CD4-positive, CD25-positive, alpha-beta regulatory T cell (primary cell): ENCODE measurements around the gene TRABD2B. TPM values are rescaled to one million over a fixed set of nuclear protein-coding genes. Genes with fewer than 3 reads are reported as not detected.

Experiments used
- ATAC-seq, 2 donors: fragments of 150-1000 bp; cut with Tn5 transposase; one replicate each; pipeline ENCODE4 v1.10.0; 2021; ENCODE audit warnings: low read depth in 2 of 2, moderate number of reproducible peaks in 2 of 2, moderate library complexity in 1 of 2
- DNase-seq, 3 donors: peaks; one replicate each; pipeline versions ENCODE4 v3.0.0 to v3.0.0-alpha.2; 2012 to 2022; ENCODE audit warnings: mixed read lengths in 1 of 3
- H3K27ac ChIP-seq: one replicate; pipeline ENCODE4 v1.7.0; 2013; ENCODE audit warnings: mild to moderate bottlenecking, low read length; ENCODE audit not compliant: insufficient read depth, poor library complexity, severe bottlenecking
- H3K27me3 ChIP-seq: one replicate; pipeline ENCODE4 v1.7.0; 2013; ENCODE audit warnings: low read length; ENCODE audit not compliant: control insufficient read depth, insufficient read depth
- H3K36me3 ChIP-seq: one replicate; pipeline ENCODE4 v1.7.0; 2013; ENCODE audit warnings: mild to moderate bottlenecking, low read length, moderate library complexity; ENCODE audit not compliant: control insufficient read depth, insufficient read depth
- H3K4me1 ChIP-seq: 2 replicates; pipeline ENCODE4 v1.7.0; 2013; ENCODE audit warnings: mild to moderate bottlenecking, low read length; ENCODE audit not compliant: insufficient read depth, control insufficient read depth, poor library complexity, severe bottlenecking
- H3K4me3 ChIP-seq: one replicate; pipeline ENCODE4 v1.7.0; 2013; ENCODE audit warnings: low read depth, mild to moderate bottlenecking, low read length, moderate library complexity
- H3K9me3 ChIP-seq, 2 experiments: 1 replicate in 1 of 2; 2 replicates in 1 of 2; pipeline ENCODE4 v1.7.0; 2013; ENCODE audit warnings: low read length in 2 of 2, mild to moderate bottlenecking in 1 of 2, moderate library complexity in 1 of 2; ENCODE audit not compliant: control insufficient read depth in 2 of 2
- H3K27ac Mint-ChIP-seq, 3 donors: one replicate each; pipeline ENCODE4 v1.8.0; 2020 to 2022; ENCODE audit warnings: mild to moderate bottlenecking in 3 of 3, mixed read lengths in 3 of 3, moderate library complexity in 2 of 3
- H3K27me3 Mint-ChIP-seq: one replicate; pipeline ENCODE4 v1.8.0; 2022; ENCODE audit warnings: mild to moderate bottlenecking, mixed read lengths
- H3K36me3 Mint-ChIP-seq: one replicate; pipeline ENCODE4 v1.8.0; 2020; ENCODE audit warnings: mixed read lengths
- H3K4me1 Mint-ChIP-seq, 4 donors: one replicate each; pipeline ENCODE4 v1.8.0; 2020 to 2022; ENCODE audit warnings: mixed read lengths in 4 of 4, mild to moderate bottlenecking in 1 of 4
- H3K4me3 Mint-ChIP-seq, 4 donors: one replicate each; pipeline ENCODE4 v1.8.0; 2020 to 2022; ENCODE audit warnings: mild to moderate bottlenecking in 4 of 4, mixed read lengths in 4 of 4, moderate library complexity in 3 of 4
- H3K9me3 Mint-ChIP-seq, 7 donors: one replicate each; pipeline ENCODE4 v1.8.0; 2020 to 2022; ENCODE audit warnings: mixed read lengths in 7 of 7, mild to moderate bottlenecking in 3 of 7, moderate library complexity in 2 of 7
- polyA plus RNA-seq, 4 donors: library from polyadenylated mRNA; unstranded; fragments of 300-500 nt; fragmentation: Illumina TruSeq; gene quantifications; one replicate each; pipeline ENCODE4 v1.2.3, GENCODE V29; 2021
- total RNA-seq: library from RNA; stranded (reverse); gene quantifications from one replicate; pipeline ENCODE4 v1.2.3, GENCODE V29; 2022

The TRABD2B gene
- total and polyA plus RNA-seq, 5 donors from 2014 or later, result not detected

GRCh38 chr1:48035371-48036141 lies 38.4 kb upstream of the TRABD2B start:
- H3K4me1 Mint-ChIP-seq, result no peaks in the 10 kb centered on the region
- no peaks in the 10 kb centered on the region for H3K36me3 Mint-ChIP-seq
- Histone ChIP-seq H3K9me3 (no peaks in the 10 kb centered on the region), H3K27ac (no peak overlapping the region), H3K4me1 (no peaks in the 10 kb centered on the region), H3K4me3 (no peak overlapping the region), H3K36me3 (no peaks in the 10 kb centered on the region), H3K27me3 (no peaks in the 10 kb centered on the region)
- DNase-seq (no peak), ATAC-seq (no peak)
- no peak overlapping the region for H3K4me3 Mint-ChIP-seq
- H3K27me3 Mint-ChIP-seq, result no peaks in the 10 kb centered on the region
- no peak overlapping the region for H3K27ac Mint-ChIP-seq
- no peaks in the 10 kb centered on the region for H3K9me3 Mint-ChIP-seq

GRCh38 chr1:48033495-48034045 lies 36.4 kb upstream of the TRABD2B start:
- H3K4me3 Mint-ChIP-seq, result no peak overlapping the region
- no peak for ATAC-seq
- no peaks in the 10 kb centered on the region for H3K4me1 Mint-ChIP-seq
- H3K36me3 Mint-ChIP-seq, result no peaks in the 10 kb centered on the region
- H3K27ac ChIP-seq, result no peak overlapping the region
- H3K36me3 ChIP-seq, result no peaks in the 10 kb centered on the region
- H3K4me3 ChIP-seq, result no peak overlapping the region
- H3K9me3 Mint-ChIP-seq, result peaks cover 0 to 1% (median 0%) of the 10 kb centered on the region in 7 donors
- no peak for DNase-seq
- no peaks in the 10 kb centered on the region for H3K4me1 ChIP-seq
- peaks cover 5% of the 10 kb centered on the region for H3K27me3 Mint-ChIP-seq
- H3K9me3 ChIP-seq, result no peaks in the 10 kb centered on the region
- no peak overlapping the region for H3K27ac Mint-ChIP-seq
- H3K27me3 ChIP-seq, result no peaks in the 10 kb centered on the region

DNA sequence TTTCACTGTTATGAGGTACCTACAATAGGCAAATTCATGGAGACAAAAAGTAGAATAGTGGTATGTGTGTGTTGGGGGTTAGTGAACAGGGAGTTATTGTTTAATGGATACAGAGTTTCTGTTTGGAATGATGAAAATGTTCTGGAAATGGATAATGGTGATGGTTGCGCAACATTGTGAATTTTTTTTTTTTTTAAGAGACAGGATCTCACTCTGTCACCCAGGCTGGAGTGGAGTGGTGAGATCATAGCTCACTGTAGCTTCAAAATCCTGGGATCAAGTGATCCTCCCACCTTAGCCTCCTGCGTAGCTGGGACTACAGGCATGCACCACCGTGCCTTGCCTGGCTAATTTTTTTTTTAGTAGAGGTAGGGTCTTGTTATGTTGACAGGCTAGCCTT lies 34.5 kb upstream of the TRABD2B start:
- DNase-seq, result no peak
- H3K27ac Mint-ChIP-seq, result no peak overlapping the region
- H3K4me1 ChIP-seq, result no peaks in the 10 kb centered on the region
- no peak overlapping the region for H3K4me3 Mint-ChIP-seq
- peaks cover 8% of the 10 kb centered on the region for H3K27me3 Mint-ChIP-seq
- H3K4me3 ChIP-seq, result no peak overlapping the region
- no peaks in the 10 kb centered on the region for H3K4me1 Mint-ChIP-seq
- H3K27me3 ChIP-seq, result no peaks in the 10 kb centered on the region
- no peaks in the 10 kb centered on the region for H3K36me3 Mint-ChIP-seq
- H3K9me3 ChIP-seq, result no peaks in the 10 kb centered on the region
- H3K36me3 ChIP-seq, result no peaks in the 10 kb centered on the region
- H3K9me3 Mint-ChIP-seq, result peaks cover 0 to 1% (median 0%) of the 10 kb centered on the region in 7 donors
- H3K27ac ChIP-seq, result no peak overlapping the region
- ATAC-seq, result no peak

DNA sequence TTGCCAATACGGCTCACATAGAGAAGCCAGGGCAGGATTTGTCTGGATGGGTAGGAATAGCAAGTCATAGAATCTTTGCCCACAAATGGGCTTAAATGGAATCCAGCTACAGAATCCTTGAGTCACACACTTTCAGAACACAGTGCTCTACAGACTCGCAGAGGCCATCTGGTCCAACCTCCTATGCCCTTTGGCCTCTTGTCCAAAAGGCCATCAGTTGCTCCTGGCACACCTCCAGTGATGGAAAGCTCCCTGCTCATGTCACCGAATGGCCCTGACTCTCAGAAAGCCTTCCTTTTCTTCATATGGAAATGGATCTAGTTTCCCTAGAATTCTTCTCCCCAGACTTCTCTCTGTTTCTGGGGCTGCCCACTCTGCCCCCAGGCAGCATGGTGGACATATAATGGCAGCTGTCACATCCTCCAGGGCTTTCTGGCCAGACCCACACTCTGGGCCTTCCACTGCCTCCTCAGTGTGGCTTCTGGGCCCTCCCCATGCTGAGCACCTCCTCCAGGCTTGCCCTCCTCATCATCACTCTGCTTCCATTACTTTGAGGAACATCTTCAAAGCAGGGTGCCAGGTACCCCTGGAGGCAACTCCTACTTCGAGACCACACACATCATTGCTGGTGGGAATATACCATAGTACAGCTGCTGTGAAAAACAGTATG lies 33.6 kb upstream of the TRABD2B start:
- H3K4me1 ChIP-seq, result no peaks in the 10 kb centered on the region
- H3K27me3 Mint-ChIP-seq, result peaks cover 8% of the 10 kb centered on the region
- H3K36me3 Mint-ChIP-seq, result no peaks in the 10 kb centered on the region
- no peak overlapping the region for H3K27ac ChIP-seq
- no peak overlapping the region for H3K27ac Mint-ChIP-seq
- DNase-seq (no peak), ATAC-seq (no peak)
- no peak overlapping the region for H3K4me3 ChIP-seq
- H3K36me3 ChIP-seq, result no peaks in the 10 kb centered on the region
- H3K9me3 ChIP-seq, result no peaks in the 10 kb centered on the region
- H3K4me3 Mint-ChIP-seq, result no peak overlapping the region
- H3K27me3 ChIP-seq, result no peaks in the 10 kb centered on the region
- H3K4me1 Mint-ChIP-seq, result no peaks in the 10 kb centered on the region
- peaks cover 0 to 1% (median 0%) of the 10 kb centered on the region in 7 donors for H3K9me3 Mint-ChIP-seq

GRCh38 chr1:48030211-48030610 lies 33.0 kb upstream of the TRABD2B start:
- Histone ChIP-seq H3K36me3 (no peaks in the 10 kb centered on the region), H3K4me1 (no peaks in the 10 kb centered on the region), H3K27ac (no peak overlapping the region), H3K4me3 (no peak overlapping the region), H3K9me3 (no peaks in the 10 kb centered on the region), H3K27me3 (no peaks in the 10 kb centered on the region)
- no peaks in the 10 kb centered on the region for H3K36me3 Mint-ChIP-seq
- ATAC-seq (no peak), DNase-seq (no peak)
- no peak overlapping the region for H3K4me3 Mint-ChIP-seq
- H3K27ac Mint-ChIP-seq, result no peak overlapping the region
- peaks cover 8% of the 10 kb centered on the region for H3K27me3 Mint-ChIP-seq
- peaks cover 0 to 1% (median 0%) of the 10 kb centered on the region in 7 donors for H3K9me3 Mint-ChIP-seq
- no peaks in the 10 kb centered on the region for H3K4me1 Mint-ChIP-seq

GRCh38 chr1:48028218-48029069 lies 31.3 kb upstream of the TRABD2B start:
- no peak overlapping the region for H3K27ac ChIP-seq
- Mint-ChIP-seq H3K4me1 (no peaks in the 10 kb centered on the region), H3K27me3 (peaks cover 8% of the 10 kb centered on the region), H3K9me3 (peaks cover 0 to 1% (median 0%) of the 10 kb centered on the region in 7 donors), H3K36me3 (no peaks in the 10 kb centered on the region), H3K27ac (no peak overlapping the region), H3K4me3 (no peak overlapping the region)
- no peaks in the 10 kb centered on the region for H3K4me1 ChIP-seq
- no peaks in the 10 kb centered on the region for H3K27me3 ChIP-seq
- no peak for ATAC-seq
- no peak overlapping the region for H3K4me3 ChIP-seq
- H3K36me3 ChIP-seq, result no peaks in the 10 kb centered on the region
- H3K9me3 ChIP-seq, result no peaks in the 10 kb centered on the region
- no peak for DNase-seq

GRCh38 chr1:48027533-48027835 lies 30.3 kb upstream of the TRABD2B start:
- no peak overlapping the region for H3K4me3 Mint-ChIP-seq
- no peak for DNase-seq
- no peaks in the 10 kb centered on the region for H3K36me3 ChIP-seq
- H3K4me1 ChIP-seq, result no peaks in the 10 kb centered on the region
- H3K27ac Mint-ChIP-seq, result no peak overlapping the region
- H3K27me3 Mint-ChIP-seq, result peaks cover 8% of the 10 kb centered on the region
- no peaks in the 10 kb centered on the region for H3K27me3 ChIP-seq
- no peaks in the 10 kb centered on the region for H3K4me1 Mint-ChIP-seq
- H3K36me3 Mint-ChIP-seq, result no peaks in the 10 kb centered on the region
- ATAC-seq, result no peak
- H3K9me3 ChIP-seq, result no peaks in the 10 kb centered on the region
- H3K4me3 ChIP-seq, result no peak overlapping the region
- H3K9me3 Mint-ChIP-seq, result peaks cover 0 to 1% (median 0%) of the 10 kb centered on the region in 7 donors
- H3K27ac ChIP-seq, result no peak overlapping the region
